IMR-90 (cell line): ENCODE results near the gene FXYD1. TPM values are rescaled to one million over a fixed set of nuclear protein-coding genes. Genes with fewer than 3 reads are reported as not detected.

ENCODE experiments used
- ATAC-seq: fragments of 200-7000 bp; cut with Tn5 transposase; 2 replicates; pipeline ENCODE4 v1.9.1; 2020; ENCODE audit warnings: low read depth, mild to moderate bottlenecking, moderate library complexity
- BruUV-seq: library from RNA; stranded (reverse); fragments of 400-500 nt; replicated peaks from 2 replicates; lab custom pipeline; 2021; lab: Mats Ljungman, UMichigan
- CTCF ChIA-PET: fragments of 300-600 bp; formaldehyde crosslinking; extraction: SDS; loops from one replicate; lab custom pipeline; 2021; ENCODE audit warnings: antibody characterized with exemption; lab: Yijun Ruan, JAX
- POLR2A ChIA-PET: fragments of 300-600 bp; sonication (Branson Sonifier 250); formaldehyde crosslinking; loops from one replicate; lab custom pipeline; 2022; ENCODE audit warnings: antibody characterized with exemption; ENCODE audit not compliant: unreplicated experiment; lab: Charles Lee
- DNase-seq: peaks from one replicate; pipeline ENCODE4 v3.0.0; 2013
- H2AFZ ChIP-seq: replicated peaks from 2 replicates; pipeline ENCODE3; 2013; ENCODE audit warnings: low read length, mild to moderate bottlenecking; ENCODE audit not compliant: poor library complexity
- H2AK5ac ChIP-seq: 2 replicates; pipeline ENCODE4 v1.6.1; 2013; ENCODE audit warnings: low read depth, low read length, inconsistent platforms
- H2AK9ac ChIP-seq: replicated peaks from 2 replicates; pipeline ENCODE3; 2013; ENCODE audit warnings: mild to moderate bottlenecking, low read depth, low read length, moderate library complexity; ENCODE audit not compliant: poor library complexity
- H2BK120ac ChIP-seq: 2 replicates; pipeline ENCODE4 v1.6.1; 2013; ENCODE audit warnings: low read depth, low read length, inconsistent platforms
- H2BK15ac ChIP-seq: 3 replicates; pipeline ENCODE4 v1.6.1; 2013; ENCODE audit warnings: low read depth, low read length, inconsistent platforms
- H2BK20ac ChIP-seq: 2 replicates; pipeline ENCODE4 v1.6.1; 2013; ENCODE audit warnings: low read depth, mild to moderate bottlenecking, inconsistent platforms, low read length, moderate library complexity
- H2BK5ac ChIP-seq: 2 replicates; pipeline ENCODE4 v1.6.1; 2013; ENCODE audit warnings: mild to moderate bottlenecking, low read depth, low read length, inconsistent platforms; ENCODE audit not compliant: poor library complexity, severe bottlenecking
- H3K14ac ChIP-seq: replicated peaks from 2 replicates; pipeline ENCODE4 v1.6.1; 2013; ENCODE audit warnings: low read depth, low read length, inconsistent platforms
- H3K18ac ChIP-seq: 2 replicates; pipeline ENCODE4 v1.6.1; 2013; ENCODE audit warnings: low read depth, low read length, control low read depth
- H3K23ac ChIP-seq: 2 replicates; pipeline ENCODE4 v1.6.1; 2013; ENCODE audit warnings: low read depth, low read length, inconsistent platforms
- H3K27ac ChIP-seq: 2 replicates; pipeline ENCODE4 v1.5.1; 2013; ENCODE audit warnings: mild to moderate bottlenecking, control low read depth, low read length; ENCODE audit not compliant: insufficient read depth
- H3K27me3 ChIP-seq: 2 replicates; pipeline ENCODE4 v1.6.1; 2013; ENCODE audit warnings: low read length; ENCODE audit not compliant: control insufficient read depth, insufficient read depth
- H3K36me3 ChIP-seq: 2 replicates; pipeline ENCODE4 v1.6.1; 2013; ENCODE audit warnings: low read length, mixed read lengths; ENCODE audit not compliant: control insufficient read depth, insufficient read depth
- H3K4ac ChIP-seq: 2 replicates; pipeline ENCODE4 v1.6.1; 2013; ENCODE audit warnings: low read depth, low read length, inconsistent platforms
- H3K4me1 ChIP-seq: 2 replicates; pipeline ENCODE4 v1.6.1; 2013; ENCODE audit warnings: low read length, mixed read lengths; ENCODE audit not compliant: control insufficient read depth, insufficient read depth
- H3K4me2 ChIP-seq: 2 replicates; pipeline ENCODE4 v1.6.1; 2013; ENCODE audit warnings: low read depth, mild to moderate bottlenecking, control low read depth, low read length, moderate library complexity
- H3K4me3 ChIP-seq: 2 replicates; pipeline ENCODE4 v1.5.1; 2013; ENCODE audit warnings: low read depth, mild to moderate bottlenecking, control low read depth, low read length, moderate library complexity; ENCODE audit not compliant: insufficient read depth
- H3K56ac ChIP-seq: 2 replicates; pipeline ENCODE4 v1.6.1; 2013; ENCODE audit warnings: low read length, inconsistent platforms; ENCODE audit not compliant: insufficient read depth; ENCODE audit errors: extremely low read depth
- H3K79me1 ChIP-seq, 2 experiments: 2 replicates each; pipeline ENCODE4 v1.6.1; 2013; ENCODE audit warnings: low read length in 2 of 2, inconsistent platforms in 1 of 2, low read depth in 1 of 2
- H3K9ac ChIP-seq: 2 replicates; pipeline ENCODE4 v1.6.1; 2013; ENCODE audit warnings: low read depth, low read length, control low read depth
- H3K9me1 ChIP-seq: 2 replicates; pipeline ENCODE4 v1.6.1; 2013; ENCODE audit warnings: low read length, inconsistent platforms; ENCODE audit not compliant: insufficient read depth
- H3K9me3 ChIP-seq: 2 replicates; pipeline ENCODE4 v1.6.1; 2013; ENCODE audit warnings: low read length; ENCODE audit not compliant: control insufficient read depth, insufficient read depth
- H4K20me1 ChIP-seq: 2 replicates; pipeline ENCODE4 v1.6.1; 2013; ENCODE audit warnings: low read length, inconsistent platforms; ENCODE audit not compliant: insufficient read depth
- H4K5ac ChIP-seq: 2 replicates; pipeline ENCODE4 v1.6.1; 2013; ENCODE audit warnings: mild to moderate bottlenecking, low read depth, low read length, control low read depth
- H4K8ac ChIP-seq, 2 experiments: 2 replicates each; pipeline ENCODE4 v1.6.1; 2013; ENCODE audit warnings: low read depth in 2 of 2, low read length in 2 of 2, control low read depth in 1 of 2, inconsistent platforms in 1 of 2
- H4K91ac ChIP-seq: 2 replicates; pipeline ENCODE4 v1.6.1; 2013; ENCODE audit warnings: low read depth, low read length, inconsistent platforms; ENCODE audit not compliant: insufficient read depth
- CEBPB ChIP-seq: IDR thresholded peaks from 2 replicates; pipeline ENCODE4 v1.6.1; 2012; ENCODE audit warnings: low read depth, low read length, improper control_type of control experiment
- CHD1 ChIP-seq: IDR thresholded peaks from 2 replicates; pipeline ENCODE4 v1.6.1; 2012; ENCODE audit warnings: low read depth, low read length, improper control_type of control experiment
- CTCF ChIP-seq: conservative IDR thresholded peaks from 2 replicates; pipeline ENCODE4 v1.5.1; 2012; ENCODE audit warnings: mild to moderate bottlenecking, low read depth, low read length, improper control_type of control experiment
- ELK1 ChIP-seq: fragments of 150-350 bp; IDR thresholded peaks from 2 replicates; pipeline ENCODE4 v1.6.1; 2016; ENCODE audit warnings: low read depth, mild to moderate bottlenecking, low read length, moderate library complexity, borderline replicate concordance
- FOS ChIP-seq: fragments of 150-350 bp; IDR thresholded peaks from 2 replicates; pipeline ENCODE4 v1.6.1; 2016; ENCODE audit warnings: low read depth, low read length
- MXI1 ChIP-seq: IDR thresholded peaks from 2 replicates; pipeline ENCODE4 v1.6.1; 2012; ENCODE audit warnings: low read depth, mild to moderate bottlenecking, low read length, moderate library complexity, borderline replicate concordance
- NFE2L2 ChIP-seq: fragments of 150-350 bp; IDR thresholded peaks from 2 replicates; pipeline ENCODE4 v1.6.1; 2016; ENCODE audit warnings: low read depth, mild to moderate bottlenecking, low read length
- POLR2A ChIP-seq: IDR thresholded peaks from 2 replicates; pipeline ENCODE4 v1.6.1; 2012; ENCODE audit warnings: mild to moderate bottlenecking, low read depth, low read length
- RAD21 ChIP-seq: IDR thresholded peaks from 2 replicates; pipeline ENCODE4 v1.6.1; 2012; ENCODE audit warnings: low read length, improper control_type of control experiment
- RCOR1 ChIP-seq: IDR thresholded peaks from 2 replicates; pipeline ENCODE4 v1.6.1; 2012; ENCODE audit warnings: mild to moderate bottlenecking, low read length, improper control_type of control experiment; ENCODE audit not compliant: insufficient replicate concordance
- RFX5 ChIP-seq: IDR thresholded peaks from 2 replicates; pipeline ENCODE4 v1.8.0; 2012; ENCODE audit warnings: low read depth, mild to moderate bottlenecking, low read length, moderate library complexity
- USF2 ChIP-seq: fragments of 150-350 bp; IDR thresholded peaks from 2 replicates; pipeline ENCODE4 v1.6.1; 2017; ENCODE audit warnings: mild to moderate bottlenecking, antibody characterized with exemption, low read length, low read depth
- WGBS, 2 experiments: methylation state at CpG; one replicate each; pipeline versions ENCODE4 v1.1.5 to v1.1.7; 2013; ENCODE audit warnings: missing lambda C conversion rate in 2 of 2; ENCODE audit not compliant: insufficient read length in 1 of 2; ENCODE audit errors: extremely low coverage in 2 of 2; 5-methylcytosine and 5-hydroxymethylcytosine counted together
- dilution Hi-C: fragments of 300-500 bp; cut with HindIII; formaldehyde crosslinking; loops from one replicate; pipeline ENCODE4 v1.14.3; 2018; ENCODE audit warnings: low sequenced_read_pairs; ENCODE audit not compliant: unreplicated experiment
- in situ Hi-C: fragments of 300-500 bp; cut with MboI; formaldehyde crosslinking; loops from 3 replicates; pipeline ENCODE4 v1.14.3; 2019; ENCODE audit warnings: low sequenced_read_pairs, inconsistent platforms, mixed read lengths
- intact Hi-C: fragments of 100-400 bp; cut with micrococcal nuclease; formaldehyde crosslinking; loops from 2 replicates; pipeline ENCODE4 v1.10.0; 2022
- polyA plus RNA-seq, 3 experiments: library from polyadenylated mRNA; depleted of rRNA; stranded (reverse); fragments of >200 nt; gene quantifications; 2 replicates each; pipeline ENCODE4 v1.2.3, GENCODE V29; 2012; ENCODE audit warnings: low replicate concordance in 1 of 3
- total RNA-seq: library from RNA; depleted of rRNA; stranded (reverse); fragments of >200 nt; gene quantifications from 2 replicates; pipeline ENCODE4 v1.2.3, GENCODE V29; 2012

The FXYD1 gene
- total and polyA plus RNA-seq, 2 of the 4 experiments (the other 2 are of a cell fraction): 0.18 to 3.9 TPM

GRCh38 chr19:35136977-35137702 lies 1.5 kb upstream of the FXYD1 start:
- intact Hi-C loops: no loop called here
- peaks cover 14% of the 10 kb centered on the region for H3K27me3 ChIP-seq
- 83% methylated on average over 6 of the region's 9 CpGs; no CpG with 5 or more reads in 1 of the 2 experiments for WGBS, 2 experiments
- POLR2A ChIA-PET: no interaction called here
- H3K4me2 ChIP-seq: no peak overlapping the region
- peaks cover 3% of the 10 kb centered on the region; the same call in 1 of the 2 replicates for H4K20me1 ChIP-seq
- no peak for ATAC-seq
- dilution Hi-C loops: no loop called here
- no peak overlapping the region for H3K9ac ChIP-seq
- H4K8ac ChIP-seq: no peak overlapping the region
- no TSS peak for BruUV-seq
- no peak overlapping the region for H2BK15ac ChIP-seq
- no peak overlapping the region for H4K91ac ChIP-seq
- H3K23ac ChIP-seq: no peak overlapping the region
- H3K4ac ChIP-seq: no peak overlapping the region
- no peak for DNase-seq
- H2BK20ac ChIP-seq: no peak overlapping the region
- H3K79me1 ChIP-seq: no peaks in the 10 kb centered on the region
- no peak overlapping the region for H2BK5ac ChIP-seq
- CTCF ChIA-PET: interaction anchor here (3.2 kb wide), 1 partner anchor 70 kb away, joined by 18 read pairs; no protein-coding TSS in a partner anchor
- no peak overlapping the region for H3K4me3 ChIP-seq
- no peak overlapping the region for H3K27ac ChIP-seq
- H3K9me1 ChIP-seq: peaks cover 3% of the 10 kb centered on the region; the same call in 1 of the 2 replicates
- H3K14ac ChIP-seq: no peak overlapping the region
- H2BK120ac ChIP-seq: no peak overlapping the region
- no peak overlapping the region for H2AFZ ChIP-seq
- H2AK9ac ChIP-seq: no peak overlapping the region
- H2AK5ac ChIP-seq: no peak overlapping the region
- H3K36me3 ChIP-seq: no peaks in the 10 kb centered on the region
- H3K4me1 ChIP-seq: peaks cover 18% of the 10 kb centered on the region
- TF ChIP-seq USF2: no peak
- no peak for TF ChIP-seq RAD21
- TF ChIP-seq MXI1: no peak
- TF ChIP-seq ELK1: no peak
- no peak for TF ChIP-seq CHD1
- TF ChIP-seq CEBPB: no peak
- TF ChIP-seq POLR2A: no peak
- no peak for TF ChIP-seq CTCF
- no peak for TF ChIP-seq RFX5
- no peak for TF ChIP-seq FOS
- TF ChIP-seq RCOR1: no peak
- no peak for TF ChIP-seq NFE2L2
- no peak overlapping the region for H4K5ac ChIP-seq
- no peak overlapping the region for H3K56ac ChIP-seq
- no peaks in the 10 kb centered on the region for H3K9me3 ChIP-seq
- in situ Hi-C loops: loop anchor here (5.0 kb wide), 1 partner anchor 70 kb away; no protein-coding TSS in a partner anchor
- no peak overlapping the region for H3K18ac ChIP-seq
